Prostate gland (tissue), 2 donors: Measurements from ENCODE around the gene JMJD4. TPM values are rescaled to one million over a fixed set of nuclear protein-coding genes. Genes with fewer than 3 reads are reported as not detected.

Experiments used
- DNase-seq: peaks from one replicate; pipeline ENCODE4 v3.0.0-alpha.2; 2019; ENCODE audit warnings: low spot score
- H3K27ac ChIP-seq, 2 donors: fragments of 200-600 bp; sonication (generic); 2 replicates each; pipeline ENCODE4 v1.5.1; 2017 to 2019
- H3K27me3 ChIP-seq: fragments of 200-600 bp; sonication (generic); replicated peaks from 2 replicates; pipeline ENCODE4 v1.5.1; 2019; ENCODE audit not compliant: insufficient read depth
- H3K36me3 ChIP-seq, 2 donors: fragments of 200-600 bp; sonication (generic); 1 replicate in 1 of 2; 2 replicates in 1 of 2; pipeline versions ENCODE4 v1.5.1 to v1.8.1; 2017 to 2019
- H3K4me1 ChIP-seq: fragments of 200-600 bp; sonication (generic); replicated peaks from 2 replicates; pipeline ENCODE4 v1.5.1; 2019
- H3K4me3 ChIP-seq, 2 donors: fragments of 200-600 bp; sonication (generic); 2 replicates each; pipeline ENCODE4 v1.5.1; 2017 to 2019
- H3K9me3 ChIP-seq: fragments of 200-600 bp; sonication (generic); 2 replicates; pipeline ENCODE4 v1.5.1; 2017
- CTCF ChIP-seq, 4 experiments: fragments of 200-600 bp in 2 of 4; fragments of 450-650 bp in 2 of 4; sonication (generic) in 2 of 4; IDR thresholded peaks; 1 replicate in 3 of 4; 2 replicates in 1 of 4; pipeline ENCODE4 v1.5.1; 2016 to 2019; ENCODE audit warnings: antibody characterized with exemption in 4 of 4, mild to moderate bottlenecking in 2 of 4, moderate library complexity in 2 of 4
- POLR2A ChIP-seq: fragments of 450-650 bp; IDR thresholded peaks from one replicate; pipeline ENCODE4 v1.6.1; 2016; ENCODE audit warnings: antibody characterized with exemption, mild to moderate bottlenecking
- POLR2AphosphoS5 ChIP-seq: sonication (generic); formaldehyde crosslinking; IDR thresholded peaks from one replicate; pipeline ENCODE4 v1.6.1; 2017; ENCODE audit warnings: antibody characterized with exemption
- WGBS: methylation state at CpG from one replicate; pipeline ENCODE4 v1.1.5; 2018; 5-methylcytosine and 5-hydroxymethylcytosine counted together
- intact Hi-C: fragments of 100-400 bp; cut with DNase I; formaldehyde crosslinking; loops from one replicate; pipeline ENCODE4 v1.14.2; 2022
- total RNA-seq, 2 donors: library from RNA; depleted of rRNA; stranded (reverse); fragments of >200 nt; gene quantifications; one replicate each; pipeline ENCODE4 v1.1.0, GENCODE V29; 2016

Gene JMJD4
- total RNA-seq, result 10 to 100 TPM; 29.8 to 38.3 TPM

GRCh38 chr1:227734856-227735538, at the start of gene JMJD4, which contains the start of gene SNAP47:
Gene JMJD4, minus strand, starts transcription at chr1:227735302. Its CDS starts 29 bp downstream, at chr1:227735273.
Gene SNAP47, plus strand, starts transcription at chr1:227735435. Its CDS starts 12,302 bp downstream, at chr1:227747737.
- peak; percentile 86 for DNase-seq

GRCh38 chr1:227782226-227782625, 47.1 kb upstream of the JMJD4 start:
- TF ChIP-seq POLR2AphosphoS5 (no peak), CTCF (IDR thresholded peaks at IDR 0.05) (no peak), POLR2A (no peak)
- Histone ChIP-seq H3K27ac (no peak overlapping the region), H3K9me3 (no peaks in the 10 kb centered on the region), H3K4me3 (no peak overlapping the region), H3K36me3 (no peaks in the 10 kb centered on the region), H3K4me1 (peaks cover 9% of the 10 kb centered on the region), H3K27me3 (no peaks in the 10 kb centered on the region)
- intact Hi-C loops, result no loop called here
- DNase-seq, result no peak
- WGBS, result 78% methylated on average over 4 of the region's 4 CpGs

More at GRCh38 chr1:227734856-227735538, at the start of gene JMJD4, which contains the start of gene SNAP47:
- Histone ChIP-seq H3K27me3 (no peaks in the 10 kb centered on the region), H3K27ac (peak within 1 kb of the TSS; percentile 83 to 89), H3K36me3 (peaks cover 0 to 3% of the 10 kb centered on the region in 2 donors), H3K9me3 (no peaks in the 10 kb centered on the region), H3K4me3 (peak within 1 kb of the TSS; percentile 90 to 93), H3K4me1 (no peaks in the 10 kb centered on the region)
- TF ChIP-seq POLR2A (peak; percentile 76), POLR2AphosphoS5 (peak; percentile 91), CTCF (IDR thresholded peaks at IDR 0.05) (peak in 2 of 4 experiments; percentile 24 to 27)
- intact Hi-C loops, result loop anchor here (2.0 to 5.0 kb wide), 2 partner anchors 22 to 173 kb away; partner anchors contain the start of gene ZNF678
- under 1% methylated on average over 39 of the region's 83 CpGs for whole genome bisulfite sequencing

- Histone ChIP-seq H3K36me3 (no peaks in the 10 kb centered on the region), H3K9me3 (no peaks in the 10 kb centered on the region), H3K27me3 (no peaks in the 10 kb centered on the region), H3K4me1 (peaks cover 2% of the 10 kb centered on the region), H3K27ac (no peak overlapping the region), H3K4me3 (no peak overlapping the region)
- WGBS, result 94% methylated on average over 14 of the region's 15 CpGs
- no peak for DNase-seq
- TF ChIP-seq POLR2AphosphoS5 (no peak), CTCF (IDR thresholded peaks at IDR 0.05) (no peak), POLR2A (no peak)
- intact Hi-C loops, result no loop called here
These were observed 46.3 kb upstream of the JMJD4 start for GRCh38 chr1:227781314-227781930.

GRCh38 chr1:227780101-227781044, 45.3 kb upstream of the JMJD4 start:
- H3K4me3 ChIP-seq, result no peak overlapping the region
- H3K4me1 ChIP-seq, result no peaks in the 10 kb centered on the region
- WGBS, result 86% methylated on average over 23 of the region's 23 CpGs
- no peak overlapping the region for H3K27ac ChIP-seq
- no peaks in the 10 kb centered on the region for H3K9me3 ChIP-seq
- TF ChIP-seq POLR2A (no peak), CTCF (IDR thresholded peaks at IDR 0.05) (no peak), POLR2AphosphoS5 (no peak)
- no peaks in the 10 kb centered on the region for H3K27me3 ChIP-seq
- DNase-seq, result no peak
- no peaks in the 10 kb centered on the region for H3K36me3 ChIP-seq
- intact Hi-C loops, result no loop called here
